ENCODE results near the gene TSPAN14.

Gene TSPAN14

GRCh38 chr10:80454513-80455460 is 677 bp downstream of the TSPAN14 start:
- peak; percentile 63 for DNase-seq (ENCODE audit: low spot score)

GRCh38 chr10:80455461-80456349 is 1.6 kb downstream of the TSPAN14 start:
- DNase-seq (ENCODE audit: low spot score): no peak

- no peak for DNase-seq (ENCODE audit: low spot score)
Observed at GRCh38 chr10:80457554-80458262, 3.6 kb downstream of the TSPAN14 start.

- DNase-seq (ENCODE audit: low spot score): no peak
Observed at GRCh38 chr10:80458263-80458625, 4.1 kb downstream of the TSPAN14 start.

GRCh38 chr10:80458638-80459037 is 4.5 kb downstream of the TSPAN14 start:
- DNase-seq (ENCODE audit: low spot score): no peak

GRCh38 chr10:80459047-80459865 is 5.1 kb downstream of the TSPAN14 start:
- peak; percentile 53 for DNase-seq (ENCODE audit: low spot score)

GRCh38 chr10:80460399-80461207 is 6.5 kb downstream of the TSPAN14 start:
- DNase-seq (ENCODE audit: low spot score): no peak

GRCh38 chr10:80461208-80462183 is 7.4 kb downstream of the TSPAN14 start:
- no peak for DNase-seq (ENCODE audit: low spot score)

- no peak for DNase-seq (ENCODE audit: low spot score)
Observed at GRCh38 chr10:80462299-80462980, 8.3 kb downstream of the TSPAN14 start.

- DNase-seq (ENCODE audit: low spot score): peak; percentile 47
Observed at GRCh38 chr10:80462981-80463741, 9.1 kb downstream of the TSPAN14 start.

- DNase-seq (ENCODE audit: low spot score): no peak
Observed at GRCh38 chr10:80463868-80464267, 9.8 kb downstream of the TSPAN14 start.

- DNase-seq (ENCODE audit: low spot score): peak; percentile 52
Observed at GRCh38 chr10:80464557-80465450, 10.7 kb downstream of the TSPAN14 start.

- no peak for DNase-seq (ENCODE audit: low spot score)
Observed at GRCh38 chr10:80465451-80465835, 11.3 kb downstream of the TSPAN14 start.

GRCh38 chr10:80465839-80466590 is 11.9 kb downstream of the TSPAN14 start:
- DNase-seq (ENCODE audit: low spot score): no peak

- DNase-seq (ENCODE audit: low spot score): no peak
Observed at GRCh38 chr10:80466724-80467326, 12.7 kb downstream of the TSPAN14 start.

- no peak for DNase-seq (ENCODE audit: low spot score)
Observed at GRCh38 chr10:80468002-80468401, 13.9 kb downstream of the TSPAN14 start.

All from AG08396 (cell line).